IMR-90 (cell line): ENCODE results near the gene BCAS1. TPM values are rescaled to one million over a fixed set of nuclear protein-coding genes. Genes with fewer than 3 reads are reported as not detected.

Experiments used
- ATAC-seq: fragments of 200-7000 bp; cut with Tn5 transposase; 2 replicates; pipeline ENCODE4 v1.9.1; 2020; ENCODE audit warnings: low read depth, mild to moderate bottlenecking, moderate library complexity
- BruUV-seq: library from RNA; stranded (reverse); fragments of 400-500 nt; replicated peaks from 2 replicates; lab custom pipeline; 2021; lab: Mats Ljungman, UMichigan
- CTCF ChIA-PET: fragments of 300-600 bp; formaldehyde crosslinking; extraction: SDS; loops from one replicate; lab custom pipeline; 2021; ENCODE audit warnings: antibody characterized with exemption; lab: Yijun Ruan, JAX
- POLR2A ChIA-PET: fragments of 300-600 bp; sonication (Branson Sonifier 250); formaldehyde crosslinking; loops from one replicate; lab custom pipeline; 2022; ENCODE audit warnings: antibody characterized with exemption; ENCODE audit not compliant: unreplicated experiment; lab: Charles Lee
- DNase-seq: peaks from one replicate; pipeline ENCODE4 v3.0.0; 2013
- H2AFZ ChIP-seq: replicated peaks from 2 replicates; pipeline ENCODE3; 2013; ENCODE audit warnings: low read length, mild to moderate bottlenecking; ENCODE audit not compliant: poor library complexity
- H2AK5ac ChIP-seq: 2 replicates; pipeline ENCODE4 v1.6.1; 2013; ENCODE audit warnings: low read depth, low read length, inconsistent platforms
- H2AK9ac ChIP-seq: replicated peaks from 2 replicates; pipeline ENCODE3; 2013; ENCODE audit warnings: mild to moderate bottlenecking, low read depth, low read length, moderate library complexity; ENCODE audit not compliant: poor library complexity
- H2BK120ac ChIP-seq: 2 replicates; pipeline ENCODE4 v1.6.1; 2013; ENCODE audit warnings: low read depth, low read length, inconsistent platforms
- H2BK15ac ChIP-seq: 3 replicates; pipeline ENCODE4 v1.6.1; 2013; ENCODE audit warnings: low read depth, low read length, inconsistent platforms
- H2BK20ac ChIP-seq: 2 replicates; pipeline ENCODE4 v1.6.1; 2013; ENCODE audit warnings: low read depth, mild to moderate bottlenecking, inconsistent platforms, low read length, moderate library complexity
- H2BK5ac ChIP-seq: 2 replicates; pipeline ENCODE4 v1.6.1; 2013; ENCODE audit warnings: mild to moderate bottlenecking, low read depth, low read length, inconsistent platforms; ENCODE audit not compliant: poor library complexity, severe bottlenecking
- H3K14ac ChIP-seq: replicated peaks from 2 replicates; pipeline ENCODE4 v1.6.1; 2013; ENCODE audit warnings: low read depth, low read length, inconsistent platforms
- H3K18ac ChIP-seq: 2 replicates; pipeline ENCODE4 v1.6.1; 2013; ENCODE audit warnings: low read depth, low read length, control low read depth
- H3K23ac ChIP-seq: 2 replicates; pipeline ENCODE4 v1.6.1; 2013; ENCODE audit warnings: low read depth, low read length, inconsistent platforms
- H3K27ac ChIP-seq: 2 replicates; pipeline ENCODE4 v1.5.1; 2013; ENCODE audit warnings: mild to moderate bottlenecking, control low read depth, low read length; ENCODE audit not compliant: insufficient read depth
- H3K27me3 ChIP-seq: 2 replicates; pipeline ENCODE4 v1.6.1; 2013; ENCODE audit warnings: low read length; ENCODE audit not compliant: control insufficient read depth, insufficient read depth
- H3K36me3 ChIP-seq: 2 replicates; pipeline ENCODE4 v1.6.1; 2013; ENCODE audit warnings: low read length, mixed read lengths; ENCODE audit not compliant: control insufficient read depth, insufficient read depth
- H3K4ac ChIP-seq: 2 replicates; pipeline ENCODE4 v1.6.1; 2013; ENCODE audit warnings: low read depth, low read length, inconsistent platforms
- H3K4me1 ChIP-seq: 2 replicates; pipeline ENCODE4 v1.6.1; 2013; ENCODE audit warnings: low read length, mixed read lengths; ENCODE audit not compliant: control insufficient read depth, insufficient read depth
- H3K4me2 ChIP-seq: 2 replicates; pipeline ENCODE4 v1.6.1; 2013; ENCODE audit warnings: low read depth, mild to moderate bottlenecking, control low read depth, low read length, moderate library complexity
- H3K4me3 ChIP-seq: 2 replicates; pipeline ENCODE4 v1.5.1; 2013; ENCODE audit warnings: low read depth, mild to moderate bottlenecking, control low read depth, low read length, moderate library complexity; ENCODE audit not compliant: insufficient read depth
- H3K56ac ChIP-seq: 2 replicates; pipeline ENCODE4 v1.6.1; 2013; ENCODE audit warnings: low read length, inconsistent platforms; ENCODE audit not compliant: insufficient read depth; ENCODE audit errors: extremely low read depth
- H3K79me1 ChIP-seq, 2 experiments: 2 replicates each; pipeline ENCODE4 v1.6.1; 2013; ENCODE audit warnings: low read length in 2 of 2, inconsistent platforms in 1 of 2, low read depth in 1 of 2
- H3K9ac ChIP-seq: 2 replicates; pipeline ENCODE4 v1.6.1; 2013; ENCODE audit warnings: low read depth, low read length, control low read depth
- H3K9me1 ChIP-seq: 2 replicates; pipeline ENCODE4 v1.6.1; 2013; ENCODE audit warnings: low read length, inconsistent platforms; ENCODE audit not compliant: insufficient read depth
- H3K9me3 ChIP-seq: 2 replicates; pipeline ENCODE4 v1.6.1; 2013; ENCODE audit warnings: low read length; ENCODE audit not compliant: control insufficient read depth, insufficient read depth
- H4K20me1 ChIP-seq: 2 replicates; pipeline ENCODE4 v1.6.1; 2013; ENCODE audit warnings: low read length, inconsistent platforms; ENCODE audit not compliant: insufficient read depth
- H4K5ac ChIP-seq: 2 replicates; pipeline ENCODE4 v1.6.1; 2013; ENCODE audit warnings: mild to moderate bottlenecking, low read depth, low read length, control low read depth
- H4K8ac ChIP-seq, 2 experiments: 2 replicates each; pipeline ENCODE4 v1.6.1; 2013; ENCODE audit warnings: low read depth in 2 of 2, low read length in 2 of 2, control low read depth in 1 of 2, inconsistent platforms in 1 of 2
- H4K91ac ChIP-seq: 2 replicates; pipeline ENCODE4 v1.6.1; 2013; ENCODE audit warnings: low read depth, low read length, inconsistent platforms; ENCODE audit not compliant: insufficient read depth
- BHLHE40 ChIP-seq: fragments of 150-350 bp; IDR thresholded peaks from 2 replicates; pipeline ENCODE4 v1.6.1; 2016; ENCODE audit warnings: mild to moderate bottlenecking, low read depth, low read length
- CHD1 ChIP-seq: IDR thresholded peaks from 2 replicates; pipeline ENCODE4 v1.6.1; 2012; ENCODE audit warnings: low read depth, low read length, improper control_type of control experiment
- CTCF ChIP-seq: conservative IDR thresholded peaks from 2 replicates; pipeline ENCODE4 v1.5.1; 2012; ENCODE audit warnings: mild to moderate bottlenecking, low read depth, low read length, improper control_type of control experiment
- ELK1 ChIP-seq: fragments of 150-350 bp; IDR thresholded peaks from 2 replicates; pipeline ENCODE4 v1.6.1; 2016; ENCODE audit warnings: low read depth, mild to moderate bottlenecking, low read length, moderate library complexity, borderline replicate concordance
- FOS ChIP-seq: fragments of 150-350 bp; IDR thresholded peaks from 2 replicates; pipeline ENCODE4 v1.6.1; 2016; ENCODE audit warnings: low read depth, low read length
- MAFK ChIP-seq: IDR thresholded peaks from 2 replicates; pipeline ENCODE4 v1.6.1; 2012; ENCODE audit warnings: low read depth, low read length, improper control_type of control experiment
- MAZ ChIP-seq: IDR thresholded peaks from 2 replicates; pipeline ENCODE4 v1.6.1; 2012; ENCODE audit warnings: low read depth, mild to moderate bottlenecking, low read length, improper control_type of control experiment, moderate library complexity, borderline replicate concordance
- MXI1 ChIP-seq: IDR thresholded peaks from 2 replicates; pipeline ENCODE4 v1.6.1; 2012; ENCODE audit warnings: low read depth, mild to moderate bottlenecking, low read length, moderate library complexity, borderline replicate concordance
- NFE2L2 ChIP-seq: fragments of 150-350 bp; IDR thresholded peaks from 2 replicates; pipeline ENCODE4 v1.6.1; 2016; ENCODE audit warnings: low read depth, mild to moderate bottlenecking, low read length
- POLR2A ChIP-seq: IDR thresholded peaks from 2 replicates; pipeline ENCODE4 v1.6.1; 2012; ENCODE audit warnings: mild to moderate bottlenecking, low read depth, low read length
- RAD21 ChIP-seq: IDR thresholded peaks from 2 replicates; pipeline ENCODE4 v1.6.1; 2012; ENCODE audit warnings: low read length, improper control_type of control experiment
- RFX5 ChIP-seq: IDR thresholded peaks from 2 replicates; pipeline ENCODE4 v1.8.0; 2012; ENCODE audit warnings: low read depth, mild to moderate bottlenecking, low read length, moderate library complexity
- SMC3 ChIP-seq: fragments of 150-350 bp; IDR thresholded peaks from 2 replicates; pipeline ENCODE4 v1.6.1; 2016; ENCODE audit warnings: low read depth, mild to moderate bottlenecking, antibody characterized with exemption, low read length, moderate library complexity
- WGBS, 2 experiments: methylation state at CpG; one replicate each; pipeline versions ENCODE4 v1.1.5 to v1.1.7; 2013; ENCODE audit warnings: missing lambda C conversion rate in 2 of 2; ENCODE audit not compliant: insufficient read length in 1 of 2; ENCODE audit errors: extremely low coverage in 2 of 2; 5-methylcytosine and 5-hydroxymethylcytosine counted together
- dilution Hi-C: fragments of 300-500 bp; cut with HindIII; formaldehyde crosslinking; loops from one replicate; pipeline ENCODE4 v1.14.3; 2018; ENCODE audit warnings: low sequenced_read_pairs; ENCODE audit not compliant: unreplicated experiment
- in situ Hi-C: fragments of 300-500 bp; cut with MboI; formaldehyde crosslinking; loops from 3 replicates; pipeline ENCODE4 v1.14.3; 2019; ENCODE audit warnings: low sequenced_read_pairs, inconsistent platforms, mixed read lengths
- intact Hi-C: fragments of 100-400 bp; cut with micrococcal nuclease; formaldehyde crosslinking; loops from 2 replicates; pipeline ENCODE4 v1.10.0; 2022
- polyA plus RNA-seq, 3 experiments: library from polyadenylated mRNA; depleted of rRNA; stranded (reverse); fragments of >200 nt; gene quantifications; 2 replicates each; pipeline ENCODE4 v1.2.3, GENCODE V29; 2012; ENCODE audit warnings: low replicate concordance in 1 of 3
- total RNA-seq: library from RNA; depleted of rRNA; stranded (reverse); fragments of >200 nt; gene quantifications from 2 replicates; pipeline ENCODE4 v1.2.3, GENCODE V29; 2012

BCAS1 gene
- total and polyA plus RNA-seq, 2 of the 4 experiments (the other 2 are of a cell fraction): under 0.01 TPM; not detected in 1

- no peak for TF ChIP-seq MAZ
- TF ChIP-seq MAFK: no peak
- TF ChIP-seq MXI1: no peak
- TF ChIP-seq CHD1: no peak
- TF ChIP-seq BHLHE40: no peak
- TF ChIP-seq ELK1: no peak
- TF ChIP-seq FOS: no peak
- TF ChIP-seq POLR2A: no peak
- no peak for TF ChIP-seq SMC3
- no peak for TF ChIP-seq NFE2L2
- no peak for TF ChIP-seq RAD21
- TF ChIP-seq RFX5: no peak
- no peak for TF ChIP-seq CTCF
- Histone ChIP-seq H3K23ac (no peak overlapping the region), H2AK9ac (no peak overlapping the region), H3K27ac (no peak overlapping the region), H2AK5ac (no peak overlapping the region), H3K4me1 (no peaks in the 10 kb centered on the region), H3K9ac (no peak overlapping the region), H3K9me1 (no peaks in the 10 kb centered on the region), H3K4ac (no peak overlapping the region), H3K36me3 (no peaks in the 10 kb centered on the region), H3K4me2 (no peak overlapping the region), H4K20me1 (no peaks in the 10 kb centered on the region), H4K8ac (no peak overlapping the region), H3K27me3 (peaks cover 2% of the 10 kb centered on the region; the same call in 1 of the 2 replicates), H4K91ac (no peak overlapping the region), H2AFZ (no peak overlapping the region), H3K4me3 (no peak overlapping the region), H3K9me3 (no peaks in the 10 kb centered on the region), H2BK20ac (no peak overlapping the region), H3K14ac (no peak overlapping the region), H2BK5ac (no peak overlapping the region), H3K18ac (no peak overlapping the region), H3K56ac (no peak overlapping the region), H4K5ac (no peak overlapping the region), H2BK15ac (no peak overlapping the region), H2BK120ac (no peak overlapping the region), H3K79me1 (no peaks in the 10 kb centered on the region)
- ChIA-PET POLR2A (no interaction called here), CTCF (no interaction called here)
- BruUV-seq: no TSS peak
- WGBS, 2 experiments: no CpG with 5 or more reads among the region's 1 CpG
- DNase-seq (no peak), ATAC-seq (no peak)
- in situ Hi-C loops (no loop called here), dilution Hi-C loops (no loop called here), intact Hi-C loops (no loop called here)
Observed at GRCh38 chr20:54037525-54037924, 32.9 kb downstream of the BCAS1 start.
